ENCODE results near the gene PRKX.
A peak's percentile ranks its signal among the peaks of the same experiment; 100 is the strongest.
"Not testable (repeated sequence)": the region's sequence is repeated elsewhere in the genome, so short reads cannot be mapped to it uniquely, and the experiment has no call there.

Gene PRKX

DNA sequence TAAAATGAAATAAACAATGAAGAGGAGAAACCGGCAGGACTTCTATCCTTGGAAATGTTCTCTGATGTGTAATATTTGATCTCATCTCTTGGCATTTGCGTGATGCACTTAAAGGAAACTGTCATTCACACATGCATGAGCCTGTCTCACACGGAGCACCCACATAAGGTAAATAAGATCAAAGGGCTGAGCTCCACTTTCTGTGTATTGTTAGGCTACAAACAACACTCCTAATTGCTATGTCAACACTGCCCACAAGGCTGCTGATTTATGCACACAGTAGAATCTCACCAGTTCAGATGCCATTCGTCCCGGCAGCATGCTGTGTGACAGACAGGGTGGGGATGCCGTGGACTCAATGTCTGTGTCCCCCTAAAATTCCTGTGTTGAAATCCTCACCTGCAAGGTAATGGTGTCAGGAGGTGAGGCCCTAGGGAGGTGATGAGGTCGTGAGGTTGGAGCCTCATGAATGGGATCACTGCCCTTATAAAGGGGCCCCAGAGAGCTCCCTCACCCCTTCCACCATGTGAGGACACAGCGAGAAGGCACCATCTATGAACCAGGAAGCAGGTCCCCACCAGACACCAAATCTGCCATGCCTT lies 5.7 kb downstream of the PRKX start:
- DNase-seq, result not testable (repeated sequence)

GRCh38 chrX:3706481-3706880 lies 7.0 kb downstream of the PRKX start:
- no peak for DNase-seq

GRCh38 chrX:3703251-3703650 lies 10.2 kb downstream of the PRKX start:
- DNase-seq, result not testable (repeated sequence)

GRCh38 chrX:3702095-3702494 lies 11.4 kb downstream of the PRKX start:
- not testable (repeated sequence) for DNase-seq

DNA sequence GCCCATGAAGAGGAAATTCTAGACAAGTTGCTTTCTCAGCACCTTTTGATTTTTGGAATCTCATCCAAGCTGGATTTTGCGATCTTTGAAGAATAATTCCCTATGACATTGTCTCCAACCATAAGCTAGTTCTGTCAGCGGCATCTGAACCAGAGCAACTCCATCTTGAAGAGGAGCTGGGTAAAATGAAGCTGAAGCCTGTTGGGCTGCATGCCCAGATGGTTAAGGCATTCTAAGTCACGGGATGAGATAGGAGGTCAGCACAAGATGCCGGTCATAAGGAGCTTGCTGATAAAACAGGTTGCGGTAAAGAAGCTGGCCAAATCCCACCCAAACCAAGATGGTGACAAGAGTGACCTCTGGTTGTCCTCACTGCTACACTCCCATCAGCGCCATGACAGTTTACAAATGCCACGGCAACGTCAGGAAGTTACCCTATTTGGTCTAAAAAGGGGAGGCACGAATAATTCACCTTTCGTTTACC lies 12.0 kb downstream of the PRKX start:
- not testable (repeated sequence) for DNase-seq

DNA sequence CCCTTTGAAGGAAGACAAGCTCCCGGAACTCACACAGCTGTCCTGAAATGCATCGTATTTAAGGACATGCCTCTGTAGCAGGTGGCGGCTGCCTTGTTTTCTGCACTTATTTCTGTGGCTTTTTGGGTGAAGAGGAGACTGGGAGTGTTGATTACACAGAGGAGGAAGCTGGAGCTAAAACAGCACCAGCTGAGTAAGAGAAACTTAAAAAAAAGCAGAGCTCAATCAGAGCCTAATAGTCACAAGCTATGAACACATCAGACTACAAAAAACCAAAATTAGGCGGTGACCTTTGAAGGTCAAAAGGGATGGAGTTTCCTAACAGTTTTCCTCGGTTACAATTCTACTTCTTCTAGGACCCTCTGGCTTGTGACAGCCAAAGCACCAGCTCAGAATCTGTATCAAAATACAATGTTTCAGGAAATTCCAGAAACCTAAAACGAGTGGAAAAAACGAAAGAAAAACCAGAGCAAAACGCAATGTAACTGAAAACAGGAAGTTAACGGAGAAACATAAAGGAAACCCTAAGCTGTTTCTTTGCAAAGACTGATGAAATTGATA lies 13.5 kb downstream of the PRKX start:
- no peak for DNase-seq

DNA sequence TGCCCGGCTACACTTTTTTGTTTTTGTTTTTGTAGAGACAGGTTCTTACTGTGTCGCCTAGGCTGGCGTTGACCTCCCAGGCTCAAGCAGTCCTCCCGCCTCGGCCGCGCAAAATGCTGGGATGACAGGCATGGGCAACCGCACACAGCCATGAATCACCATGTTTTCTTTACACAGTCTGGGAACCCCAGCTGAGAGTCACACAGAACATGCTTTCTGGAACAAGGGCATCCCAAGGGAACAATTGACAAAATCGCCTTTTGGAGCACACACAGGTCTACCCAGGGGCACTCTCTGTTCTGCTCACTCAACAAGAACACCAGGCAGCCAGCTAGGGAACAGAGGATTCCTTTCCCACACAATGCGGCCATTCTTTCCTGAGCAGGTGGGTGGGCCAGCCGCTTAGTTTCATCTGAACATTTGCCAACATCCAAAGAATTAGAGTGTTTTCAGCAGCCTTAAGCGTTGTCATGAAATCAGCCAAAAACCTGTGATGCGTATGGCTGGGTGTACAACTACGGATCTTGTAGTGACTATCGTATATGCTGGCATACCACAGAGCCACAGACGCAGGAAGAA lies 15.7 kb downstream of the PRKX start:
- peak; percentile 10 for DNase-seq

- no peak for DNase-seq
Measured at GRCh38 chrX:3697220-3697684, 16.2 kb downstream of the PRKX start.

DNA sequence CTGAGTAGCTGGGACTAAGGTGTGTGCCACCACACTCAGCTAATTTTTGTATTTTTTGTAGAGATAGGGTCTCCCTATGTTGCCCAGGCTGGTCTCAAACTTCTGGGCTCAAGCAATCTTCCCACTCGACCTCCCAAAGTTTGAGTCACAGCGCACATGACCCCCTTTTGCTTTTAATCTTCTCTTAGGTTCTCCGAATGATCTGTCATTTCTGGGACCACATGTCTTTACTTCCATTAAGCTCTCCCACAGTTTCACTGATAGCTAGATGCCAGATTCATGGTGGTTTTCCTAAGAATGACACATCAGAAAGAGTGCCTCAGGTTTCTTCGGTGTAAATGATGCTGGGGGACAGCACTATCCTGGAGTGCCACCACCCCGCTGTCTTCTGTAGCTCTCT lies 17.9 kb downstream of the PRKX start:
- DNase-seq, result no peak

DNA sequence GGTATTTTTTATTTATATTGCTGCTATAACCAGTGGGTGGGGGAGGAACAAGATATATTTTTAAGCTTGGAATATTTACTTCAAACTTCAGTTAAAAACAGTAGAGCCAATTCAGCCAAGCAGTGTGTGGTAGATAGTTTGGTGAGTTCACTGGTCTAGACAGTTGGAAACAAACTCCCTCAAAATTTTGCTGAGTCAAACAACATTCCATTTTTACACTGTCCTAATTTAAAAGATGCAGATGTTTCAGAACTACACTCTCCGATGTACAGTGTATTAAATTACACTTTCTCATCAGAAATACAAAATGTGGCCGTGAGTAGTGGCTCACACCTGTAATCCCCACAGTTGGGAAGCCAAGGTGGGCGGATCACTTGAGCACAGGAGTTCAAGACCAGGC lies 23.3 kb downstream of the PRKX start:
- no peak for DNase-seq

- DNase-seq, result not testable (repeated sequence)
Measured at GRCh38 chrX:3683236-3683635, 30.2 kb downstream of the PRKX start.

- no peak for DNase-seq
Measured at GRCh38 chrX:3680459-3680858, 33.0 kb downstream of the PRKX start.

- no peak for DNase-seq
Measured at GRCh38 chrX:3679669-3680068, 33.8 kb downstream of the PRKX start.

DNA sequence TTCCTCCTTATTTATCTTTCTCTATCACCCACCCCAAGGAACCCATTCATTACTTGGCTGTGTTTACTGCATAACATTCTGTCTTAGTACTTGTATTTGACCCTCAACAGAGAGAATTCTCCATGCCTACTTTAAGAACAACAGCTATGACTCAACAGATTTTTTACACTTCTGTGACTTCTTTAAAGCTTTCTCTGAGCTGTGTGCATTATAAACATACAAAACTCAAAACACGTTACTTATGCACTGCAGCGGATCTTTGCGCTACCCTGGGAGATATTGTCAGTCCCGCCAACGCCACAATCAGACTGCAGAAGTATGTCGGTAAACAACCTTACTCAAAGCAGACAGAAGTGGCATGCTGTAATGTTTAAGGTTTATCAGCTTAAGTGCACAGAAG lies 35.1 kb downstream of the PRKX start:
- DNase-seq, result no peak

DNA sequence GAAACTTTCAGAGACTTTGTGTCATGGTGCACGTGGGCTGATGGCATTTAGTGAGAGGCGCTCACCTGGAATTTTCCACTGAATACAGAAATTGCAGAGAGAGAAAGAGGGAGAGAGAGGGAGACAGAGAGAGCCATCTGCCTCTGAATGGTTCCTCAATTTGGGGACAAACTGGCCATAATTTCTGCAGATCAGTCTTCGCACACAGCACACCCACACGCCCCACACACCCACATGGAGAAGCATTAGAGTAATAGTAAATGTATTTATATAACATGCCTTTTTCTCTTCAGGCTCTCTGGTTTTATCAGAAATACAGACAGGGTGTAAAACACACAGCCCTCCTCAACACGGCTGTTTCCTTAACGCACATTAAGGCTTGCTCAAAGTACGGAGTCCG lies 38.6 kb downstream of the PRKX start:
- DNase-seq, result no peak

GRCh38 chrX:3669841-3670475 lies 43.5 kb downstream of the PRKX start:
- DNase-seq, result no peak

GRCh38 chrX:3666975-3667374 lies 46.5 kb downstream of the PRKX start:
- no peak for DNase-seq

DNA sequence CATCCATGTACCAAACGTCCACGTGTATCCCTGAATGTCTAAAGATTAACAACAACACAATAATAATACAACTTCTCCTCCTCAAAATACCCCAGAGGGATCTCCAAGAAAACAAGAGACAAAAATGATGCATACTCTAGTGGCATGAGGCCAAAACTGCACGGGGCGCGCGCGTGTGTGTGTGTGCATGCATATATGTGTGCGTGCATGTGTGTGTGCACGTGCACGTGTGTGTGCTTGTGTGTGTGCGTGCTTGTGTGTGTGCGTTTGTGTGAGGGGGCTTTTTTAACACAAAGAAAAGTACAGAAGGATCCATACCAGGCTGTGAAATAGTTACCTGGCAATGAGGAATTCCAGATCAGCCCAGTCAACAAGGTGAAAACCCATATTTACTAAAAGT lies 48.5 kb downstream of the PRKX start:
- DNase-seq, result no peak

- not testable (repeated sequence) for DNase-seq
Measured at GRCh38 chrX:3663576-3664250, 49.7 kb downstream of the PRKX start.

- no peak for DNase-seq
Measured at GRCh38 chrX:3659761-3660160, 53.7 kb downstream of the PRKX start.

- no peak for DNase-seq
Measured at GRCh38 chrX:3655181-3655580, 58.3 kb downstream of the PRKX start.

- DNase-seq, result no peak
Measured at GRCh38 chrX:3653111-3653510, 60.3 kb downstream of the PRKX start.

- DNase-seq, result peak; percentile 1
Measured at GRCh38 chrX:3651277-3651676, 62.2 kb downstream of the PRKX start.
